AG10803 (cell line): ENCODE measurements around the gene SETDB1.
A peak's percentile ranks its signal among the peaks of the same experiment; 100 is the strongest.

ENCODE experiments used
- DNase-seq: peaks from one replicate; pipeline ENCODE4 v3.0.0; 2010; ENCODE audit warnings: low read depth
- H3K4me3 ChIP-seq: 2 replicates; pipeline ENCODE4 v1.5.1; 2011; ENCODE audit warnings: mild to moderate bottlenecking, low read length, control low read depth
- TF ChIP-seq, protein P1 (sequence below): conservative IDR thresholded peaks from 2 replicates; pipeline ENCODE4 v1.5.1; 2011; ENCODE audit warnings: mild to moderate bottlenecking, low read length, control low read depth, inconsistent platforms

SETDB1 gene

GRCh38 chr1:150976879-150977694 lies 50.9 kb downstream of the SETDB1 start:
- TF ChIP-seq, protein P1, sequence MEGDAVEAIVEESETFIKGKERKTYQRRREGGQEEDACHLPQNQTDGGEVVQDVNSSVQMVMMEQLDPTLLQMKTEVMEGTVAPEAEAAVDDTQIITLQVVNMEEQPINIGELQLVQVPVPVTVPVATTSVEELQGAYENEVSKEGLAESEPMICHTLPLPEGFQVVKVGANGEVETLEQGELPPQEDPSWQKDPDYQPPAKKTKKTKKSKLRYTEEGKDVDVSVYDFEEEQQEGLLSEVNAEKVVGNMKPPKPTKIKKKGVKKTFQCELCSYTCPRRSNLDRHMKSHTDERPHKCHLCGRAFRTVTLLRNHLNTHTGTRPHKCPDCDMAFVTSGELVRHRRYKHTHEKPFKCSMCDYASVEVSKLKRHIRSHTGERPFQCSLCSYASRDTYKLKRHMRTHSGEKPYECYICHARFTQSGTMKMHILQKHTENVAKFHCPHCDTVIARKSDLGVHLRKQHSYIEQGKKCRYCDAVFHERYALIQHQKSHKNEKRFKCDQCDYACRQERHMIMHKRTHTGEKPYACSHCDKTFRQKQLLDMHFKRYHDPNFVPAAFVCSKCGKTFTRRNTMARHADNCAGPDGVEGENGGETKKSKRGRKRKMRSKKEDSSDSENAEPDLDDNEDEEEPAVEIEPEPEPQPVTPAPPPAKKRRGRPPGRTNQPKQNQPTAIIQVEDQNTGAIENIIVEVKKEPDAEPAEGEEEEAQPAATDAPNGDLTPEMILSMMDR = no peak
- no peak overlapping the region for H3K4me3 ChIP-seq
- DNase-seq = peak; percentile 46

GRCh38 chr1:150979092-150980056 lies 53.2 kb downstream of the SETDB1 start:
- TF ChIP-seq, protein P1 = peak; percentile 100
- no peak overlapping the region for H3K4me3 ChIP-seq
- peak; percentile 86 for DNase-seq

DNA sequence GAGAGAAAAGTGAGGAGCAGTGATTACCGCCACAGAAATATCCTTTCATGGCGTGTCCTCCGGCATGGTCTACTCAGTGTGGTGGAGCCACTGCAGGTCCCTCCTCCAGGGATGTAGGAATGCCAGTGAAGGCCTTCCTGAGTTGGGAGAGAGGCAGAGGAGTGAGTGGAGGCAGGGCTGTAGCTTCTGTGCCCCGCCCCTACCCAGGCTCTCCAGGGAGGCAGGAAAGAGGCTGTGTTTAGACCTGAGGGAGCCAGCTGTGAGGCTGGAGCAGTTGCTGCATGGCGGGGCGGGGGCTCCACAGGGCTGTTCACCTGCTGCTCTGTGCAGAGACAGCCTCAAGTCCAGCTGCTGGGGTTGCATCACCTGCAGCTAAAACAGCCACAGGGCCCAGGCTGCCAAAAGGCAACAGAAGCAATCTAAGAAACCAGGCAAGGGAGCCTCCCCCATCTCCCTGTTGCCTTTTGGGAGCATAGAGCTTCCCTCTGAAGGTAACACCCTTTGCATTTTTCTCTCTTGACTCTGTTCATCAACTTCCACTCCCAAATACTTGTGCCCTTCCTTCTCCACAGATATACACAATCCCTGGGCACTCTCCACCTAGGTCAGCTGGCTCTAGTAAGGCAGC lies 55.1 kb downstream of the SETDB1 start:
- H3K4me3 ChIP-seq = no peak overlapping the region
- peak; percentile 21 for DNase-seq
- TF ChIP-seq, protein P1 = no peak

DNA sequence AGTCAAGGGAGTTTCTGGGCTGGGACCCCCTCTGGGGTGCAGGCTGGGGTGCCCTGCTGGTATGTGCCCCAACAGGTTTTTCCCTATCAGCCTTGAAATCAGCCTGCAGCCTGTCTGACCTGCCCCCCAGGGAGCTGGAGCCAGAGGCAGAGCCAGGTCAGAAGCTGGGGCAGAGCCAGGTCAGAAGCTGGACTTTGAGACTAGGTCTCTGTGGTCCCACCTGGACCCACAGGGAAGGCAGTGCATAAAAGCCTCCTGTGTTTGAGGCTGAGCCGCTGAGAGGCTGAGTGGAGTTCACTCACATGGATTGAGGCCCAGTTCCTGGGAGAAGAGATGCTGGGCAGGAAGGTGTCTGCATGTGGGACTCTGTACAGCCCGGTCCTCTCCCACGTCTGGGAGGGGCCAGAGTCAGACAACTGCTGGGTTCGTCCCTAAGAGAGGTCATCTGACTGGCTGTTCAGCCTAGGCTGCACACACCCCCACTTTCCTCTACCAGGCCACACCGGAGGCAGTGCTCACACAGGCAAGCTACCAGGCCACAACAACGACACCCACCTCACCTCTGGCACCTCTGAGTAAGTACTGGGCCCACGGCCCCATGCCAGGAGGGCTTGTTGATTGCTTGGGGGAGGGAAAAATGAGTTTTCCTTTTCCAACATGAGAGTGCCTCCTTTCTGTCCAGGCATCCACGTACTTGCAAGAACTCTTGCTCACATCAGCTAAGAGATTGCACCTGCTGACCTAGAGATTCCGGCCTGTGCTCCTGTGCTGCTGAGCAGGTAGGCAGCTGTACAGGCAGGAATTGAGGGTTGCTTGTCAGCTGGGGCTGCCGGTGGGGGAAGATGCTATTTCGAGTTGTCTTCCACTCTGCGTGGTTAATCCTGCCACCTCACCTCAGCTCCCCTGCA lies 55.9 kb downstream of the SETDB1 start, which contains the start of gene ANXA9:
Gene ANXA9 (plus strand): TSS at position 488 of the 908 bp plus-strand sequence. CDS start 814 bp downstream, outside the sequence.
- DNase-seq = no peak
- TF ChIP-seq, protein P1 = no peak
- H3K4me3 ChIP-seq = no peak within 1 kb of the TSS

DNA sequence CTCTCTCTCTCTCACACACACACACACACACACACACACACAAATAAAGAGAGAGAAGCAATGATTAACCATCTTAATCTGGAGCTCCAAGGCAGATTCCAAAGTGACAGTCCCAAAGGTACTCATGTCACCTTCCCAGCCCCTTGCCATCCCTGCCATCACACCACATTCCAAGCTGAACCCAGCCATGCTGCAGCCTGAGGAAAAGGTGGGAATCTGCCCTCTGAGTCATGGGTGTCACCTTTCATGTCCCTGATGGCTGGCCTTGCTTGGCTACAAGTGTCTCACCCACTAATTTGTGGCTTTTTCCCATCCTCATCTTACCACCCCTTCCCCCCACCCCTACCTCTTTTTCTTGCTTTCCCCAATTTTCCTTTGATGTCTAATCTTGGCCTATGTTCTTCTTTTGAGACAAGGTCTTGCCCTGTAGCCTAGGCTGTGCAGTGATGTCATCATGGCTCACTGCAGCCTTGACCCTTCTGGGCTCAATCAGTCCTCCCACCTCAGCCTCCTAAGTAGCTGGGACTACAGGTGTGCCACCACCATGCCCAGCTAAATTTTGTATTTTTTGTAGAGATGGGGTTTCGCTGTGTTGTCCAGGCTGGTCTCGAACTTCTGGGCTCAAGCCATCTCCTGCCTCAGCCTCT lies 59.1 kb downstream of the SETDB1 start:
- TF ChIP-seq, protein P1 = no peak
- H3K4me3 ChIP-seq = no peak overlapping the region
- DNase-seq = no peak

DNA sequence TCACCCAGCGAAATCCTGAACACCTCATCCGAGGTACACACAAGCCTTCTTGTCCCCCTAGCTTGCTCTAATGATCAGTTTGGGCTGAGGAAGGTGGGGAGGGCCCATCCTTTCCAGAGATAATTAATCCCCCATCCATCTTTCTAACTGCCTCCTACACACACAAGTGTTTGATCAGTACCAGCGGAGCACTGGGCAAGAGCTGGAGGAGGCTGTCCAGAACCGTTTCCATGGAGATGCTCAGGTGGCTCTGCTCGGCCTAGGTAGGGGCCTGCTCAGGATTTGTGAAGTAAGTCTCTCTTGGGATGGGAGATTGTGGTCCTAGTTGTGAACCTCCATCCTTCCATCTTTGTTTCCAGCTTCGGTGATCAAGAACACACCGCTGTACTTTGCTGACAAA lies 61.8 kb downstream of the SETDB1 start:
- H3K4me3 ChIP-seq = no peak overlapping the region
- no peak for DNase-seq
- TF ChIP-seq, protein P1 = no peak
